ENCODE measurements around the gene AK3. TPM values are rescaled to one million over a fixed set of nuclear protein-coding genes. Genes with fewer than 3 reads are reported as not detected.

AK3 gene
- total and polyA plus RNA-seq, 9 of the 15 experiments (the other 6 are each of a cell fraction or from before 2014, with no cell fraction given): 12.2 to 78.6 (median 41.8) TPM

- no peak for TF ChIP-seq TRIM25 (IDR thresholded peaks at IDR 0.05; ENCODE audit: borderline replicate concordance)
- TF ChIP-seq TARDBP (IDR thresholded peaks at IDR 0.05): 0 out of 2 replicates have a peak, but pooled peaks have one; percentile 13
- no peak for TF ChIP-seq MITF (IDR thresholded peaks at IDR 0.05)
- no peak for TF ChIP-seq ZNF124 (CRISPR knock-in tag; IDR thresholded peaks at IDR 0.05)
- peak; percentile 89 for TF ChIP-seq ZFX (CRISPR knock-in tag; IDR thresholded peaks at IDR 0.05)
- peak; percentile 40; the same call in 1 of the 2 replicates for TF ChIP-seq MBD2 (IDR thresholded peaks at IDR 0.05; ENCODE audit: borderline replicate concordance, low read depth)
- TF ChIP-seq PCBP1 (IDR thresholded peaks at IDR 0.05; ENCODE audit: low read depth, low read length, poor library complexity, severe bottlenecking): no peak
- no peak for TF ChIP-seq SAFB (IDR thresholded peaks at IDR 0.05; ENCODE audit: borderline replicate concordance, low read depth, low read length)
- TF ChIP-seq KDM4B (IDR thresholded peaks at IDR 0.05; ENCODE audit: borderline replicate concordance in 2 of 2, low read depth in 1 of 2): no peak
- no peak for TF ChIP-seq ZNF184 (CRISPR knock-in tag; IDR thresholded peaks at IDR 0.05)
- no peak for TF ChIP-seq HDGF (IDR thresholded peaks at IDR 0.05)
- no peak for TF ChIP-seq SMARCC2 (IDR thresholded peaks at IDR 0.05; ENCODE audit: low read depth)
- no peak for TF ChIP-seq TCFL5 (CRISPR knock-in tag; conservative IDR thresholded peaks at IDR 0.05)
- no peak for TF ChIP-seq HDAC8 (tag; IDR thresholded peaks at IDR 0.05)
- TF ChIP-seq POLR2G (IDR thresholded peaks at IDR 0.05; ENCODE audit: low read depth, low read length): peak; percentile 98
- TF ChIP-seq GTF3C2 (IDR thresholded peaks at IDR 0.05; ENCODE audit: borderline replicate concordance, extremely low read depth, insufficient read length): no peak
- TF ChIP-seq IFI16 (CRISPR knock-in tag; IDR thresholded peaks at IDR 0.05): no peak
- TF ChIP-seq ZNF3 (CRISPR knock-in tag; IDR thresholded peaks at IDR 0.05): no peak
- TF ChIP-seq CBX8 (IDR thresholded peaks at IDR 0.05; ENCODE audit: borderline replicate concordance, extremely low read depth, low read depth, low read length, poor library complexity, severe bottlenecking): no peak
- no peak for TF ChIP-seq RHOXF2B (CRISPR knock-in tag; conservative IDR thresholded peaks at IDR 0.05)
- no peak for TF ChIP-seq ZNF146 (CRISPR knock-in tag; IDR thresholded peaks at IDR 0.05; ENCODE audit: unreplicated experiment)
- TF ChIP-seq ZBTB8A (IDR thresholded peaks at IDR 0.05; ENCODE audit: partially characterized antibody): no peak
- peak; percentile 75 for TF ChIP-seq PML (IDR thresholded peaks at IDR 0.05; ENCODE audit: low read length)
Measured at GRCh38 chr9:4679268-4680172, 61.5 kb downstream of the AK3 start, which contains the start of gene CDC37L1 (continued).

Data from K562 (cell line).